IPS-NIHi11 (cell line): Measurements from ENCODE around the gene ERC1.

Experiments
- DNase-seq: peaks from one replicate; pipeline ENCODE4 v3.0.0; 2012; ENCODE audit warnings: mixed read lengths, low spot score

Gene ERC1

GRCh38 chr12:1494856-1495255 lies 503.8 kb downstream of the ERC1 start:
- no peak for DNase-seq

GRCh38 chr12:1496162-1496900 lies 505.3 kb downstream of the ERC1 start:
- DNase-seq: no peak

- DNase-seq: no peak
Measured at GRCh38 chr12:1497161-1497560, 506.1 kb downstream of the ERC1 start.

GRCh38 chr12:1498199-1498740 lies 507.2 kb downstream of the ERC1 start:
- DNase-seq: no peak

GRCh38 chr12:1499351-1499750 lies 508.3 kb downstream of the ERC1 start:
- DNase-seq: no peak

GRCh38 chr12:1500095-1500801 lies 509.2 kb downstream of the ERC1 start:
- DNase-seq: no peak

- DNase-seq: no peak
Measured at GRCh38 chr12:1501001-1501400, 510.0 kb downstream of the ERC1 start.

- DNase-seq: no peak
Measured at GRCh38 chr12:1501695-1502378, 510.8 kb downstream of the ERC1 start.

- DNase-seq: no peak
Measured at GRCh38 chr12:1502379-1502720, 511.3 kb downstream of the ERC1 start.

GRCh38 chr12:1502831-1503230 lies 511.8 kb downstream of the ERC1 start:
- no peak for DNase-seq

GRCh38 chr12:1503281-1503711 lies 512.3 kb downstream of the ERC1 start:
- no peak for DNase-seq

- DNase-seq: no peak
Measured at GRCh38 chr12:1504304-1504894, 513.4 kb downstream of the ERC1 start.

- no peak for DNase-seq
Measured at GRCh38 chr12:1504895-1505311, 513.9 kb downstream of the ERC1 start.

GRCh38 chr12:1505576-1505975 lies 514.6 kb downstream of the ERC1 start:
- DNase-seq: no peak

GRCh38 chr12:1507308-1507707 lies 516.3 kb downstream of the ERC1 start:
- DNase-seq: no peak

GRCh38 chr12:1509413-1510052 lies 518.5 kb downstream of the ERC1 start:
- no peak for DNase-seq

GRCh38 chr12:1510056-1510812 lies 519.2 kb downstream of the ERC1 start:
- DNase-seq: no peak

- no peak for DNase-seq
Measured at GRCh38 chr12:1515010-1515409, 524.0 kb downstream of the ERC1 start.

GRCh38 chr12:1515428-1515827 lies 524.4 kb downstream of the ERC1 start:
- no peak for DNase-seq

GRCh38 chr12:1517007-1517406 lies 526.0 kb downstream of the ERC1 start:
- peak; percentile 59 for DNase-seq
